Measurements from ENCODE around the gene APCDD1L.

DNA sequence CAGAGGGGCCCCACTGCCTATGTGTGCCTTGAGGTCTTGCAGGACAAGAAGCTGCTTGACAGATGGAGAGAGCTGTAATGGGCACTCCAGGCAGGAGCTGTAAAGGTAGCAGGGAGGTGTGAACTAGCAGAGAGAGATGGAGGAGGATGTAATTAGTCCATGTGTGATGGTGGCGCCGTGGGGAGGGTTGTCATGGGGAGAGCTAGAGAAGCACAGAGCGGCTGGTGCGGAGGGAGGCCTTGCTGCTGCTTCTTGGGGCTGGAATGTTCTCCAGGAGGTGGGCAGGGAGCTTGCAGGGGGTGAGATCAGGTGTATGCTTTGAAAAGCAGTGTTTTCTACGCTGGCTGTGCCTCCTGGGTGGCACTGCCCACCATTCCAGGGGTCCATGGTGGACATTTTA, 32.1 kb downstream of the APCDD1L start:
- TF ChIP-seq, protein P1, sequence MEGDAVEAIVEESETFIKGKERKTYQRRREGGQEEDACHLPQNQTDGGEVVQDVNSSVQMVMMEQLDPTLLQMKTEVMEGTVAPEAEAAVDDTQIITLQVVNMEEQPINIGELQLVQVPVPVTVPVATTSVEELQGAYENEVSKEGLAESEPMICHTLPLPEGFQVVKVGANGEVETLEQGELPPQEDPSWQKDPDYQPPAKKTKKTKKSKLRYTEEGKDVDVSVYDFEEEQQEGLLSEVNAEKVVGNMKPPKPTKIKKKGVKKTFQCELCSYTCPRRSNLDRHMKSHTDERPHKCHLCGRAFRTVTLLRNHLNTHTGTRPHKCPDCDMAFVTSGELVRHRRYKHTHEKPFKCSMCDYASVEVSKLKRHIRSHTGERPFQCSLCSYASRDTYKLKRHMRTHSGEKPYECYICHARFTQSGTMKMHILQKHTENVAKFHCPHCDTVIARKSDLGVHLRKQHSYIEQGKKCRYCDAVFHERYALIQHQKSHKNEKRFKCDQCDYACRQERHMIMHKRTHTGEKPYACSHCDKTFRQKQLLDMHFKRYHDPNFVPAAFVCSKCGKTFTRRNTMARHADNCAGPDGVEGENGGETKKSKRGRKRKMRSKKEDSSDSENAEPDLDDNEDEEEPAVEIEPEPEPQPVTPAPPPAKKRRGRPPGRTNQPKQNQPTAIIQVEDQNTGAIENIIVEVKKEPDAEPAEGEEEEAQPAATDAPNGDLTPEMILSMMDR (IDR thresholded peaks at IDR 0.05): no peak
- TF ChIP-seq POLR2A (IDR thresholded peaks at IDR 0.05): no peak

Measured in Peyer's patch (tissue), 4 donors.